Keratinocyte (primary cell): Measurements from ENCODE around the gene AGO1. TPM values are rescaled to one million over a fixed set of nuclear protein-coding genes. Genes with fewer than 3 reads are reported as not detected.

Experiments used
- DNase-seq: peaks from one replicate; pipeline ENCODE4 v3.0.0-alpha.2; 2011; ENCODE audit warnings: low read depth, missing footprints, low spot score
- FAIRE-seq: peaks from 2 replicates; lab custom pipeline; 2011; peaks lifted over from hg19 to GRCh38; lab: Jason Lieb, UNC
- H2AFZ ChIP-seq: 2 replicates; pipeline ENCODE4 v1.6.0; 2012; ENCODE audit warnings: low read length, control low read depth, inconsistent platforms; ENCODE audit not compliant: control insufficient read depth
- H3K27ac ChIP-seq: 2 replicates; pipeline ENCODE4 v1.5.1; 2011; ENCODE audit warnings: low read length; ENCODE audit not compliant: control insufficient read depth, insufficient read depth
- H3K27me3 ChIP-seq: 3 replicates; pipeline ENCODE4 v1.6.0; 2011; ENCODE audit warnings: low read length; ENCODE audit not compliant: control insufficient read depth, insufficient read depth; ENCODE audit errors: extremely low read depth
- H3K36me3 ChIP-seq, 2 experiments: 2 replicates in 1 of 2; 3 replicates in 1 of 2; pipeline ENCODE4 v1.5.1; 2011; ENCODE audit warnings: low read length in 2 of 2, mild to moderate bottlenecking in 1 of 2; ENCODE audit not compliant: control insufficient read depth in 2 of 2, insufficient read depth in 2 of 2; ENCODE audit errors: extremely low read depth in 1 of 2
- H3K4me1 ChIP-seq: 3 replicates; pipeline ENCODE4 v1.5.1; 2011; ENCODE audit warnings: low read length; ENCODE audit not compliant: control insufficient read depth, insufficient read depth; ENCODE audit errors: extremely low read depth
- H3K4me2 ChIP-seq: 3 replicates; pipeline ENCODE4 v1.6.0; 2011; ENCODE audit warnings: low read depth, low read length; ENCODE audit not compliant: control insufficient read depth, insufficient read depth; ENCODE audit errors: extremely low read depth
- H3K4me3 ChIP-seq, 3 experiments: fragments of 200-600 bp in 1 of 3; sonication (generic) in 1 of 3; 2 replicates in 2 of 3; 3 replicates in 1 of 3; pipeline ENCODE4 v1.5.1; 2011 to 2016; ENCODE audit warnings: low read length in 3 of 3, mild to moderate bottlenecking in 3 of 3, control low read depth in 2 of 3, inconsistent platforms in 1 of 3, low read depth in 1 of 3, mixed read lengths in 1 of 3, mixed run types in 1 of 3, moderate library complexity in 1 of 3; ENCODE audit not compliant: control insufficient read depth in 2 of 3, insufficient read depth in 2 of 3; ENCODE audit errors: extremely low read depth in 1 of 3
- H3K79me2 ChIP-seq: 2 replicates; pipeline ENCODE4 v1.6.0; 2012; ENCODE audit warnings: low read length; ENCODE audit not compliant: control insufficient read depth, insufficient read depth
- H3K9ac ChIP-seq: 3 replicates; pipeline ENCODE4 v1.6.0; 2011; ENCODE audit warnings: low read length; ENCODE audit not compliant: control insufficient read depth, insufficient read depth; ENCODE audit errors: extremely low read depth
- H3K9me1 ChIP-seq: 3 replicates; pipeline ENCODE4 v1.6.0; 2011; ENCODE audit warnings: low read length; ENCODE audit not compliant: control insufficient read depth, insufficient read depth; ENCODE audit errors: extremely low read depth
- H3K9me3 ChIP-seq: 2 replicates; pipeline ENCODE4 v1.5.1; 2012; ENCODE audit warnings: low read depth, low read length; ENCODE audit not compliant: control insufficient read depth
- H4K20me1 ChIP-seq: 3 replicates; pipeline ENCODE4 v1.6.0; 2011; ENCODE audit warnings: low read length; ENCODE audit not compliant: control insufficient read depth, insufficient read depth; ENCODE audit errors: extremely low read depth
- CTCF ChIP-seq, 3 experiments: IDR thresholded peaks in 1 of 3; conservative IDR thresholded peaks in 1 of 3; optimal IDR thresholded peaks in 1 of 3; 2 replicates in 2 of 3; 3 replicates in 1 of 3; pipeline versions ENCODE3 to v1.5.1; 2011; ENCODE audit warnings: low read length in 3 of 3, mild to moderate bottlenecking in 3 of 3, moderate library complexity in 2 of 3, control low read depth in 1 of 3, inconsistent platforms in 1 of 3; ENCODE audit not compliant: insufficient read depth in 2 of 3; ENCODE audit errors: extremely low read depth in 1 of 3
- EZH2 ChIP-seq: IDR thresholded peaks from one replicate; pipeline ENCODE4 v1.6.1; 2012; ENCODE audit warnings: inconsistent platforms, mild to moderate bottlenecking, low read length, moderate library complexity
- dilution Hi-C: fragments of 300-500 bp; cut with MboI; formaldehyde crosslinking; loops from one replicate; pipeline ENCODE4 v1.7.0; 2020; ENCODE audit warnings: low sequenced_read_pairs; ENCODE audit not compliant: extremely low pct_ligation_motif_present
- polyA plus RNA-seq, 5 experiments: library from polyadenylated mRNA; depleted of rRNA in 3 of 5; stranded (reverse) in 3 of 5; stranded (forward) in 1 of 5; unstranded in 1 of 5; fragments of >200 nt; gene quantifications; 1 replicate in 1 of 5; 2 replicates in 3 of 5; 3 replicates in 1 of 5; pipeline versions ENCODE4 v1.2.1 to v1.2.3, GENCODE V29; 2011 to 2012; ENCODE audit warnings: missing spikeins in 2 of 5, low read depth in 1 of 5, low replicate concordance in 1 of 5

The AGO1 gene
- polyA plus RNA-seq, 1 donor (not counting 4 experiments of a cell fraction or from before 2014, with no cell fraction given) = 5.7 TPM

GRCh38 chr1:35856964-35857363, 26.0 kb upstream of the AGO1 start:
- no peaks in the 10 kb centered on the region for H3K9me3 ChIP-seq
- dilution Hi-C loops = no loop called here
- peaks cover 3 to 5% of the 10 kb centered on the region in 2 experiments for H3K36me3 ChIP-seq
- DNase-seq = no peak
- no peak overlapping the region for H2AFZ ChIP-seq
- no peak overlapping the region for H3K4me3 ChIP-seq
- no peaks in the 10 kb centered on the region for H3K79me2 ChIP-seq
- H3K27ac ChIP-seq = no peak overlapping the region
- H3K27me3 ChIP-seq = no peaks in the 10 kb centered on the region
- H3K4me2 ChIP-seq = no peak overlapping the region
- no peak overlapping the region for H3K9ac ChIP-seq
- no peaks in the 10 kb centered on the region for H4K20me1 ChIP-seq
- FAIRE-seq = no peak
- H3K9me1 ChIP-seq = no peaks in the 10 kb centered on the region
- no peaks in the 10 kb centered on the region for H3K4me1 ChIP-seq
- TF ChIP-seq EZH2 (no peak), CTCF (optimal IDR thresholded peaks at IDR 0.05 in 1 of 3, IDR thresholded peaks at IDR 0.05 in 1 of 3, conservative IDR thresholded peaks at IDR 0.05 in 1 of 3; ENCODE audit: extremely low read depth in 1 of 3, insufficient read depth in 2 of 3, low read length in 3 of 3) (no peak)

- TF ChIP-seq EZH2 (no peak), CTCF (optimal IDR thresholded peaks at IDR 0.05 in 1 of 3, IDR thresholded peaks at IDR 0.05 in 1 of 3, conservative IDR thresholded peaks at IDR 0.05 in 1 of 3; ENCODE audit: extremely low read depth in 1 of 3, insufficient read depth in 2 of 3, low read length in 3 of 3) (peak in 2 of 3 experiments; percentile 9 to 13)
- Histone ChIP-seq H3K27ac (no peak overlapping the region), H3K4me3 (no peak overlapping the region), H3K79me2 (no peaks in the 10 kb centered on the region), H3K9ac (no peak overlapping the region), H3K4me2 (no peak overlapping the region), H3K27me3 (no peaks in the 10 kb centered on the region), H3K36me3 (peaks cover 3 to 5% of the 10 kb centered on the region in 2 experiments), H3K9me1 (no peaks in the 10 kb centered on the region), H4K20me1 (no peaks in the 10 kb centered on the region), H2AFZ (no peak overlapping the region), H3K9me3 (no peaks in the 10 kb centered on the region), H3K4me1 (no peaks in the 10 kb centered on the region)
- DNase-seq = no peak
- no peak for FAIRE-seq
- dilution Hi-C loops = no loop called here
Measured at GRCh38 chr1:35857830-35858229, 25.2 kb upstream of the AGO1 start.
